A549 (cell line): ENCODE measurements around the gene C19orf81.

Experiments
- CTCF ChIP-seq: fragments of >200 bp; sonication (Bioruptor Twin); formaldehyde crosslinking; IDR thresholded peaks from 3 replicates; pipeline ENCODE4 v1.5.1; 2016
- ESRRA ChIP-seq: fragments of 150-350 bp; IDR thresholded peaks from 2 replicates; pipeline ENCODE4 v1.6.1; 2014; ENCODE audit warnings: mild to moderate bottlenecking, low read length, borderline replicate concordance
- FOSL2 ChIP-seq, 2 experiments: fragments of 450-650 bp in 1 of 2; fragments of >200 bp in 1 of 2; sonication (Bioruptor Twin) in 1 of 2; formaldehyde crosslinking; IDR thresholded peaks; 2 replicates each; pipeline versions ENCODE4 v1.5.0 to v1.6.1; 2016 to 2020; ENCODE audit warnings: mild to moderate bottlenecking in 1 of 2, moderate library complexity in 1 of 2
- RAD21 ChIP-seq, 2 experiments: fragments of >200 bp in 1 of 2; sonication (Bioruptor Twin) in 1 of 2; formaldehyde crosslinking in 1 of 2; IDR thresholded peaks in 1 of 2; conservative IDR thresholded peaks in 1 of 2; 2 replicates in 1 of 2; 3 replicates in 1 of 2; pipeline ENCODE4 v1.6.1; 2012 to 2018; ENCODE audit warnings: inconsistent platforms in 1 of 2
- RCOR1 ChIP-seq: fragments of 150-350 bp; IDR thresholded peaks from 2 replicates; pipeline ENCODE4 v1.6.1; 2014; ENCODE audit warnings: antibody characterized with exemption, low read length, low read depth
- REST ChIP-seq: fragments of 200-600 bp; sonication (generic); IDR thresholded peaks from 2 replicates; pipeline ENCODE4 v1.6.1; 2016; ENCODE audit warnings: antibody characterized with exemption, mild to moderate bottlenecking, moderate library complexity
- RNF2 ChIP-seq: fragments of 200-600 bp; sonication (generic); IDR thresholded peaks from 2 replicates; pipeline ENCODE4 v1.6.1; 2016; ENCODE audit warnings: low read depth, mild to moderate bottlenecking, antibody characterized with exemption, moderate library complexity, borderline replicate concordance

GRCh38 chr19:50628146-50628545 lies 21.1 kb upstream of the C19orf81 start:
- TF ChIP-seq RNF2 (no peak), REST (no peak), CTCF (no peak), ESRRA (no peak), FOSL2 (IDR thresholded peaks at IDR 0.05) (no peak), FOSL2 (CRISPR knock-in tag; IDR thresholded peaks at IDR 0.05) (no peak), RAD21 (conservative IDR thresholded peaks at IDR 0.05 in 1 of 2, IDR thresholded peaks at IDR 0.05 in 1 of 2) (no peak), RCOR1 (no peak)
